ENCODE results near the gene SURF4.

The SURF4 gene

DNA sequence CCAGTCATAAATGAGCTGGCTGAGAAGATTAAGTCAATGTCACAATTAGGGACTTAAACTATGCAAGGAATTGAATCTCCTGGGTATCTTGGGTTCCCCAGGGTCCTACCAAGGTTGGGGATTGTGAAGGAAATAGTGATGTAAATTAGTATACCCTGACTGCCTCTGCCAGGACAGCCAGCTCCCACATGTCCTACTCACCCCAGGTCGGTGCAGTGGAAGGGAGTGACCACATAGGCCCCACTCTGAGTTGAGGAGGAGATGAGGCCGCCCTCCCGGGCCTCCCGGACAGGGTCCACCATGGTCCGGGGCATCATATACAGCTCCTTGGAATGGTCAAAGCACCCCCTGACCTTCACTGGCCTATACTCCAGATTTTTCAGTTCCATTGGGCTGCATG lies 22.3 kb downstream of the SURF4 start:
- no peak for DNase-seq (ENCODE audit: low read depth in 2 of 2, low spot score in 1 of 2)

DNA sequence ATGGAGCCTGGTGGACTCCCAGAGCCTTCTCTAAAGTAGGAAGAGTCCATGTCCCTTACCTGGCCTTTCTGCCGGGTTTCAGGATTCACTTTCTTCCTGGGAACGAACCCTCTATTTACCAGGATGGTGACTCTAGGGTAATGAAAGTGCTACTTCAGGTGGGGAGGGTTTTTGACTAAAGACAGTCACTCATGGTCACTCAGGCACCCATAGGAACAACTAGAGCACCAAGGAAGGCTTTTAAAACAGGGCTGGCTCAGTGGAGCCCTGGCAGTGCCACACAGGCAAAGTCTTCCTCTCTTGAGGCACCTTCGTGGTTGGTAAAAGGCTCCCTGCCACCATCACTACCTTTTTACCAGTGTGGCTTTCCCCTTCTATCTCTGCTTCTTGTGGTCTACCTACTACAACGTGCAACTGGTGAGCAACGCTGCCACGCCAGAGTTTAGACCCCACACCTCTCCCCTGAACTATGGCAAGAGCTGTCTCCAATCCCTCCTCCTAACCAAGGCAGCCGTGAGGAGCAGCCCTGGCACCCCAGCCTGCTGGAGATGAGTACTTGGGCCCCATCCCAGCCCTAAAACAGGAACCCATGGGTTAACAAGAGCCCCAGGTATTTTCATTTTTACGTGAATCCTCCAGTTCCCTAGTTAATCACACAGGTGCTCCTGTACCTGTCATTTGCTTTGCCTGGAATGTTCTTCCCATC lies 23.1 kb downstream of the SURF4 start:
- DNase-seq (ENCODE audit: low read depth in 2 of 2, low spot score in 1 of 2), result no peak

DNA sequence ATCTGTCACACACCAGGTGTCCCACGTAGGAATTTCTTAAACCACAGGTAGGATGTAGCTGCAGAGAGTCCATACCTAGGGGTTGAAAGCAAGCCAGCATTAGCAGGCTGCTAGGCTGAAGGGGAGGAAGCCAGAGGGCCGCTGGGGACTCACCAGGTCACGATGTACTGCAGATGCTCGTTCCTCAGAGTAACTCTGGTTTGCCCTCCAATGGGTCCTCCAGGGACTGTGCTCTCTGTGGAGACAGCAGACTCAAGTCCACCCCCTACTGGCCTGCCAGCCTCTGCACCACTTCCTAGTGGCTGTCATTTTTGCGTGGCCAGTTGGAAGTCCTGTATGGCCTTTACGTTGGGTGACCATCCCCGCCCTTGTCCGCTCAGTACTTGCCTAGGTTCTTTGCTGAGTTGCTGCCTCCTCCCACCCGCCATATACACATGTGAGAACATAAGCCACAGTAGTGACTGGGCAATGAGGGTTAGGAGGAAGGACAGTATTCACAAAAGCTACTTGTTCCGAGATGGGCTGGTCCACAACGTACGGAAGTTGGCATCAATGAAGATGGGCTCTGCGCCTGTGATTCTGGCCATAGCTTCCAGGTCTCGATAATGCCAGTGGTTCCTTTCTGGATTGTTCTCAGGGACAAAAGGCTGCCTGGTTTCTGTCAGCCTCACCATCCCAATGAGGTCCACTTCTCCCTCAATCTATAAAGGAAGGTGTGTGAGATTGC lies 23.8 kb downstream of the SURF4 start:
- no peak for DNase-seq (ENCODE audit: low read depth in 2 of 2, low spot score in 1 of 2)

DNA sequence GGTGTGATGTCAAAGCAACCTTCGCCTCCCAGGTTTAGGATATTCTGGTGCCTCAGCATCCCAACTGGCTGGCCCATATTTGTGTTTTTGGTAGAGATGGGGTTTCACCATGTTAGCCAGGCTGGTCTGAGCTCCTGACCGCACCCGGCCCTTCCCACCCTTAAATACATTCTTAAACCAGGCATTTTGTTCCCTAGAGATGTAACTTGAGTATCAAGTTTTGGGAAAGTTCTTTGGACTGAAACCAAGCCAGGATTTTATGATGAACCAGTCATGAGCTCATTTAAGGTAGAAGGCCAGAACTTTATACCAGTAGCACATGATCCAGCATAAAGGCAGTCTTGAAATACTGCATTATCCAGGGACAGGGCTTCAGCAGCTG lies 24.3 kb downstream of the SURF4 start:
- no peak for DNase-seq (ENCODE audit: low read depth in 2 of 2, low spot score in 1 of 2)

DNA sequence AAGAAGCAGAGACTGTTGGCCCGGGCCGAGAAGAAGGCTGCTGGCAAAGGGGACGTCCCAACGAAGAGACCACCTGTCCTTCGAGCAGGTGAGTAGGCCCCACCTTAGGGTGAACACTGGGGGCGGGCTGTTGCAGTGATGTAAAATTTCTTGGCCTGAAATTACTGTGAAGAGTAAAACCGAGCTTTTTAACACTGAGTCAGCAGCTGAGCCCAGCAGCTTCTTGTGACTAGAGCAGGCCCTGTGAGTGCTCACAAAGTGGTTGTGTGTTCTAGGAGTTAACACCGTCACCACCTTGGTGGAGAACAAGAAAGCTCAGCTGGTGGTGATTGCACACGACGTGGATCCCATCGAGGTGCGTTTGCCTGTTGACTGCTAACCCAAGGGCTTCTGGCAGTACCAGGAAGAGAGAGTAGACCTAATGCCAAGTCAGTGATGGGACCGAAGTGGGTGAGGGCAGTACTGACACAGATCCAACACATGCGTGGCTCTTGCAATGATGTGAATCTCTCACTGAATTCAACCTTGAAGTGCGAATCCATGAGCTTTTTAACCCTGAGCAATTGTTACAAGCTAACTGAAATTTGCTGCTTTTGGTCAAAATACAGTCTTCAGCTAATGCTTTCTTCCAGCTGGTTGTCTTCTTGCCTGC lies 25.8 kb downstream of the SURF4 start:
- no peak for DNase-seq (ENCODE audit: low read depth in 2 of 2, low spot score in 1 of 2)

DNA sequence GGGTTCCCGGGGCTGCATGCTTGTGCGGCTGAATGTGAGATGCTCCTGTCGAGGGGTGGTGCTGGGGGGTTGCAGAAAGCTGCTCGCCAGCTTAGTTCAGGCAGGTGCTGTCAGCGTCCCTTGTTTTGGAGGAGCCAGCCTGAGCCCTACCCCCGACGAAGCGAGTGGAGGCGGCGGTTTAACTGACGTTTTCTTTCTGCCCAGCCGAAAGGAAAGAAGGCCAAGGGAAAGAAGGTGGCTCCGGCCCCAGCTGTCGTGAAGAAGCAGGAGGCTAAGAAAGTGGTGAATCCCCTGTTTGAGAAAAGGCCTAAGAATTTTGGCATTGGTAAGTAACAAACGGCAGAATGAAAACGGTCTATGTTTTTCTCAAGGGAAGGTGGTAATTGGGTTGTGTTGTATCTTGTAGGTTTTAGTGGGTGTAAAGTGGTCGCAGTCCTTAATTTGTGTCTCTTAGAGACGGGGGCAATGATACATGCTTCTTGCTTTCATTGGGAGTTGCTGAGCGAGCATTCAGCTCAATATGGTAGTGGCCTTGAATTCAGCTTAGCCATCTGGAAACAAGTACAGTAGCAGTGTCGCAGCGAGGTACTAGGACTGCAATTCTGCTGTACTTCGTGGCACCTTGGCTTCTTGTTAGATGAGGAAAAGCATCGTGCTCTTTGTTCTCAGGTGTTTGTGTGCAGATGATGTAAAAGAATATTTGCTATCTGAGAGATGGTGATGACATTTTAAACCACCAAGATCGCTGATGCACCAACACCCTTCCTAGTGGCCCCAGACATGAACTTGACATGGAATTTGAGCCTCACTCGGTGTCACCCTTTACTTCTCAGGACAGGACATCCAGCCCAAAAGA lies 26.9 kb downstream of the SURF4 start:
- no peak for DNase-seq (ENCODE audit: low read depth in 2 of 2, low spot score in 1 of 2)

DNA sequence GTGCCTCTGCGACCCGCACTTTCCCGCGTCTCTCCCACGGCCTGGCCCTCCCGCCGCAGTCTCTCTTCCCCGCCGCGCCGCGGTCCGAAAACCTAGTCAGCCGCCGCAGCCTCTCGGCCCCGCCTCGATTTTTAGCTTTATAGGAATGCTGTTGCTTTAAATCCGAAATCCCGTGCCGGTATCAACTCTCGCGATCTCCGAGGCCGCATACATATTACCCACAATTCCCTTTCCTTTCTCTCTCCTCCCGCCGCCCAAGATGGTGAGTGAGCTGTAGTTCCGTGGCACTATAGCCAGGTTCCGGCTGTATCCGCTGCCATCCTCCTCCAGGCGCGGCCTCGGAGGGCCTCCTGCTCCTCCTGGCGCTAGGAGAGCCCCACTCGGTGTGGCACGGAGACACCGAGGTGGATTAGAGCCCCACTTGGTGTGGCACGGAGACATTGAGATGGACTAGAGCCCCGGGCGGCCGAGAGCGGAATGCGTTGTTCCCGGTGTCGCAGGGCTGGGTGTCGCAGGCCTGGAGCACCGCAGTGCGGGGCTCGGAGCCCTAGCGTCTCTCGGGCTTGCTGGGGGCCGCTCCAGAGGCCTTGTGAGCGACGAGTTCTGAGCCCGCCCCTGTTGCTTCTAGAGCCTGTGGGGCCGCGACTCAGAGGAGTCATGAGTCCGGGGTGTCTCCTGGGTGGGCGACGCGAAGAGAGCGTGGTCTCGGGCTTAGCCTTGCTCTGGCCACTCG lies 27.7 kb downstream of the SURF4 start, which contains the start of the genes MED22 and RPL7A:
MED22 (minus strand) TSS at position 147 of the 733 bp plus-strand sequence. CDS start 1,469 bp downstream, outside the sequence.
RPL7A (plus strand) TSS at position 234 of the 733 bp plus-strand sequence; CDS start at position 260, 26 bp downstream.
- peak; percentile 72 to 78 for DNase-seq (ENCODE audit: low read depth in 2 of 2, low spot score in 1 of 2)

DNA sequence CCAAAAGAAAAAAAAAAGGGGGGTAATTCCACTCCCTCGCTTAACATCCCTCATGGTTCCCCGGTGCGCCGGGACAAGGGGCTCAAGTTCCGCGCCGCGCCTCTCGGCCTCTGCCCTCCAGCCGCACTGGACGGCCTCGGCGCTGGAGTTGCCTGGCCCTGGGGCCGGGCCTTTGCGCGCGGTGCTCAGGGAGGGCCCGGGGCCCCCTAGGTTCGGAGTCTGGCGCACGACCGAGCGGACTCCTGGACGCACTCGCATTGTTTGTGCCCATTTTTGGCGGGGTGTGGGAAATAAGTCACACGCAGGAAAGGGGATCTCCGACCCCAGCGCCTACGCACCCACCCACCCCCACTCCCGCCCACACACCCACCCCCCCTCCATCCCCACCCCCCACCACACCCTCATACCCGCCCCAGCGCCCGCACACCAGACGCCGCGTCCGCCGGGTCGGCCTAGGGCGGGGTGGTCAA lies 28.3 kb downstream of the SURF4 start:
- DNase-seq (ENCODE audit: low read depth in 2 of 2, low spot score in 1 of 2), result no peak

DNA sequence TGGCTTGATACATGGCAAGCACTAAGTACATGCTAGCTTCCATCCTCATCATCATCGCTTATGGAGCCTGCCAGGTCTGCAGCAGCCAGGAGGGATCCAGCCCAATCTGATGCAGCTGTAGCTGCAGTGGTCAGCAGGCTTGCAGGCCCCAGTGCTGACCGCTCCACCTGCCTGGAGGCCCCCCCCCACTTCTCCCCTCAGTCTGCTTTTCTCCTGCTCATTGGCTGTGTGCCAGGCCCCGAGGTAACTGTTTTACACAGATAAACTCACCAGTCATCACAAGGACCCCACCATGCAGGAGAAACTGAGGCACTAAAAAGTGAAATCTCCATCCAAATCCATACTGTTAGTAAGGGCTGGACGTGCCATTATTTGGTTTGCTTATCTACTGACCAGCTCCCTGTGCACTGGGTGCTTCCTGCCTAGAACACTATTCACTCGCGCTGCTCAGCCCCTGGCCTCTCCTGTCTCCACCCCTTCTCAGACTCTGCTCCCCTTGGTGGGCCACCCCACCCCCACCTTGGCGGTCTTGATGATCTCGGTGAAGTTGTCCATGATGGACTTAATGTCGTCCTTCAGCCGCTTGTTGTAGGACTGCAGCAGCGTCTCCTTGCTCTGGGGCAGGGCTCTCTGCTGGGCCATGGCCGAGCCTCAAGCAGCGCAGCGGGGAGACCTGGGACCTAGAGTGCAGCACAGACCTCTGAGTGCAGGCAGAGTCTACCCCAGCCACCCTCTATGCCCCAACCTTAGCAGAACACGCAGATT lies 29.7 kb downstream of the SURF4 start:
- DNase-seq (ENCODE audit: low read depth in 2 of 2, low spot score in 1 of 2), result no peak

DNA sequence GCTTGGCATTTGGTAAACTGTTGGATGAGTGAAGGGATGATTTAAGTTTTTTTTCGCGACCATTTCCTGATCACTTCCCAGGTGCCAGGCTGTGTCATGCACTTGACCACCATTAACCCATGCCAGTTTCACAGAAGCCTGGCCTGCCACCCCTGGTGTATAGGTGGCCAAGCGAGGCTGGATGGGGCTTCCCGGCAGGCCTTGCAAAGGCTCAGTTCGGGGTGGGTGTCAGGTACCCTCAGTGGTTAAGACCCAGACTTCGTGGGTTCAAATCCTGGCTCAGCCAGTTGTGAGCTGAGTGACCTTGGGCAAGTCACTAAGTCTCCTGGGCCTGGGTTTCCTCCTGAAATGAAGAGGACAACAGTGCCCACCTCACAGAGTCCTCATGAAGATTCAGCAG lies 30.3 kb downstream of the SURF4 start:
- no peak for DNase-seq (ENCODE audit: low read depth in 2 of 2, low spot score in 1 of 2)

DNA sequence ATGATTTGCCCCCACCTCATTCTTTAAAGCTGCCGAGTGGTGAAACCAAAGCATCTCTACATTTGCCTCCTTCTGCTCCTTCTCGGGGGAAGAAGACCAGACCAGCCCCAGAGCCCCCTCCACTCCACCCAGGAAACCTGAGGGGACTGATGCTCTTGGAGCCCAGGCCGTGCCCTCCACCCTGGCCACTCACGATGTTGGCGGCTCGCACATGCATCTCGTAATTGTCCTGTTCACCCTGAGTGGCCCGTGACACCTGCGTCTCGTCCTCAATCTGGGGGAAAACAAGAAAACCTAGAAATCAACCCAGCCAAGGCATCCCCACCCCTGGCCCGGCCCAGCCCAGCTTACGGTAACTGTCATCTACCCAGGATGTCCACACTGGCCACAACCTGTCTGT lies 30.9 kb downstream of the SURF4 start:
- no peak for DNase-seq (ENCODE audit: low read depth in 2 of 2, low spot score in 1 of 2)

DNA sequence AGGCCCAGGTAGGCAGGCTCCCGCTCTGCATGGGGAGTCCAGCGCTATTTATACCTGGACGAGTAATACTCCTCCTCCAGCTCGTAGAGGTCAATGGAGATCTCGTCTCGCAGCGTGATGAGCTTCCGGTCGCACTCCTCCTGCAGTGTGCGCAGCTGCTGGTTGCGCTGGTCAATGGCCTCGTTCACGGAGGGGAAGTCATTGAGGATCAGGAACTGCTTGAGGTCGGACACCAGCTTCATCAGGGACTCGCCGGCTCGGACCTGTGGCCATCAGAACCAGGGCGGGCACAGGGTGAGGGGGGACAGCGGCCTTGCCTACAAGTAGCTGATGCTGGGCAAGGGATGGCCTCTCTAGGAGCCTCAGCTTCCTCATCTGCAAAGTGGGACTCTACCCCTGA lies 31.8 kb downstream of the SURF4 start:
- DNase-seq (ENCODE audit: low read depth in 2 of 2, low spot score in 1 of 2), result no peak

DNA sequence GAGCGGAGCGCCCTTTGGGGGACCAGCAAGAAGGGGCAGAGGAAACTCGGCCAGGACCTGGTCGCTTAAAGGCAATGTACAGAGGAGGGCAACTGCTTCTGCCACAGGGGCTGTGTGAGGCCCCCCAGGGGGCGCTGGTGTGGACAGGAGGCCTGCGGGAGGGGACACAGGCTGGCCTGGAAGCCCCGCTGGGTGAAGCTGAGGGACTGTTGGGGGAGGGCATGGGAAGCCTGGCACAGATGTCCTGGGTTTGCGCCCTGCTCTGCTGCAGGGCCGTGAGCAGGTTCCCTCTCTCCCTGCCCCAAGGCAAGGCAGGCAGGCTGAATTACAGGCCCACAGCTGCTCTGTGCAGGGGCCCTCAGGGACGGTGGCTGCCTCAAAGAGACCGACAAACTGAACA lies 33.3 kb downstream of the SURF4 start:
- DNase-seq (ENCODE audit: low read depth in 2 of 2, low spot score in 1 of 2), result no peak

DNA sequence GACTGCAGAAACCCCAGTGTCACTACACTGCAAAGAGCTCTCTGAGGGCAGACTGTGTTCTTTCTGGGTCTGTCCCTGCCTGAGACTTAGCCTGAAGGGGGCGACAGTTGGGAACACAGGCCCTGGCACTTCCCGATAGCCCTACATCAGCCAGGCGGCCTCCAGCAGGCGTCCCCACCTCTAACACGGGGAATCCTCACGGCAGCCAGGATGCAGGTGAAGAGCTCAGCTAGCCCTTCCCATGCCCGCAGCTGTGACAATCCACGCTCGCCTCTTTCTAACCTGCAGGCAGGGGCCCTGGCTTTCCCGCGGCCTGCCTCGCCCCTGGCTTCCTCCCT lies 33.8 kb downstream of the SURF4 start:
- DNase-seq (ENCODE audit: low read depth in 2 of 2, low spot score in 1 of 2), result no peak

DNA sequence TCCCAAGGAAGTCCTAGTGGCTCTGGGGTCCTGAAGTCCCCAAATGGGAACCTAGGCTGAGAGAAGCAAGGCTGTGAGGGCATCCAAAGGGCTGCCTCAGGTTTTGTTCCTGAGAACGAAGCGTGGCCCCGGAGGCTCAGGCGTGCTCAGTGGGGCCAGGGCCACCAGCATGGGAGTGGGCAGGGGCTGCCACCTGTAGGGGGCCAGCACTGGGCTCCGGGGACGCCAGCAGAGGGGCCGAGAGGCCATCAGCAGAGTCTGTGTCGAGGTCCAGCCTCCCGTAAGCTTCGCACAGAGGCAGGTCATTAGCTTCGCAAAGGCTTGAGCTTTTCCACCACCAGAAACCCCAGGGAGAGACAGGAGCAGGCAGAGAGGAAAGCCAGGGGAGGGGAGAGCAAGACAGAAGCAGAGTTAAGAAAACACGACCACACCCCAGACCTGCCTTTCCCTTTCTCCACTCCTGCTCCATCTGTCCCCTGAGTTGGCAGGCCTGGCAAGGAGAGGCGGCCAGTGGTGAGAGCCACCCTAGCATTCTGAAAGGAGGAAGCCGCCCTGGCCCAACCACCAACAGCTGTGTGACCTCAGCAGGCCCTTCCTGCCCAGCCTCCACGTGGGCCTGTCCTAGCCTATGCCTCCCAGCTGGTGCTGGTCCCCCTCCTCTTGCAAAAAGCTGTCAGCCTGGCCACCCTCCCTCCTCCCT lies 34.3 kb downstream of the SURF4 start:
- no peak for DNase-seq (ENCODE audit: low read depth in 2 of 2, low spot score in 1 of 2)

DNA sequence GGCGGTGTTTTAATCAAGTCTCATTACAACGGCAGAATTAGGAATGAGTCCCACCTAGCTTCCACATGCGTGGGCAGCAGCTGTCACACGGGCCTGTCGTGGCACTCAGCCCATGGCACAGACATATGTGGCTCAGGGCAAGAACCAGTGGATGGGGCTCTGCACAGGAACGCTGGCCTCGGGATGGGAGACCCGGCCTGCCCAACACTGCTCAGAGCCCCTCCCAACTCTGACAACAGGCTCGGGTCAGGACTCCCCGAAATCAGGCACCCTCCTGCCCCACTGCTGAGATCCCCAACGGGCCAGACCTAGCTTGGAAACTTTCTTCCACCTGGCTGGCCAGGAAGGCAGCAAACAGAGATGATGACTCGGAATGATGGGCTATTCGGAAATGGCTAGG lies 34.9 kb downstream of the SURF4 start:
- no peak for DNase-seq (ENCODE audit: low read depth in 2 of 2, low spot score in 1 of 2)

DNA sequence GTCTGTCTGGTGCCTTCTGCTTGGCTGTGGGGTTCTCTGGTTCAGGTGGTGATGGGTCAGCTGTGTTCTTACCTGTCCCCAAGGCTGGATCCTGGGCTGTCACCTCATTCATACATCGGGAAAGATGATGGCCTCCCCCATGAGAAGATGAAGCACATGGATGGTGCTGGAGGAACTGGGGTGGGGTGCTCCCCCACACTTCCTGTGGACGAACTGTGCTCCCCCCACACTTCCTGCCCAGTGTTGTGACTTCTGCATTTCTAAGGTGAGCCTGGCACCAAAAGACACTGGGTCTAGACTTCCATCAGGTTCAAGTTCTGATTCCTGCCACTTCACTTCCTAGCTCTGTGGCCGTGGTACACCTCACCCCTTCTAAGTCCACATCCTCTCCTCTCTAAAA lies 35.6 kb downstream of the SURF4 start:
- no peak for DNase-seq (ENCODE audit: low read depth in 2 of 2, low spot score in 1 of 2)

DNA sequence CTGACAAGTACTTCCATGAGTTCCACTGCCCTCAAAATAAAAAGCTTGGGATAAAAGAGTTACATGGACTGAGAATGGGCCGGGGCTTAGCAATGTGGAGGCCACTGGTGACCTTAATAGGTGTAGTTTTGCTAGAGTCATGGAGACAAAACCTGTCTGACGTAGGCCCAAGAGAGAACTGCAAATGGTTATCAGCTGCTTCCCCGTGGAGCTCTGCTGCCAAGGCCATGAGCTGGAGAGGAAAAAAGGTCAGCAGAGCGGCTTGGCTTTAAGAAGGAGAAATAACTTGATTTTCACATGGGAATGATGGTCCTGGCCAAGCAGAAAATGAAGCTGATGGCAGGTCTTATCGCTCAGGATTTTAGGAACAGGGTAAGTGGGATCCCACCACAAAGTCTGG lies 36.2 kb downstream of the SURF4 start:
- no peak for DNase-seq (ENCODE audit: low read depth in 2 of 2, low spot score in 1 of 2)

Data from stimulated activated CD8-positive, alpha-beta memory T cell treated with anti-CD3 and anti-CD28 coated beads, Interleukin-4, amount 100 ng/mL, for 1 hour (primary cell).